Activated naive CD4-positive, alpha-beta T cell treated with anti-CD3 and anti-CD28 coated beads, Interleukin-2, amount 10 ng/mL, durations not matched to agents 5 hours and 36 hours (primary cell): ENCODE measurements around the gene NDUFB8. TPM values are rescaled to one million over a fixed set of nuclear protein-coding genes. Genes with fewer than 3 reads are reported as not detected.

Experiments
- total RNA-seq, 2 experiments: library from RNA; stranded (reverse); gene quantifications; one replicate each; pipeline ENCODE4 v1.2.3, GENCODE V29; 2021

The NDUFB8 gene
- 100 to 1,000 TPM; 254 to 263 TPM for total RNA-seq

DNA sequence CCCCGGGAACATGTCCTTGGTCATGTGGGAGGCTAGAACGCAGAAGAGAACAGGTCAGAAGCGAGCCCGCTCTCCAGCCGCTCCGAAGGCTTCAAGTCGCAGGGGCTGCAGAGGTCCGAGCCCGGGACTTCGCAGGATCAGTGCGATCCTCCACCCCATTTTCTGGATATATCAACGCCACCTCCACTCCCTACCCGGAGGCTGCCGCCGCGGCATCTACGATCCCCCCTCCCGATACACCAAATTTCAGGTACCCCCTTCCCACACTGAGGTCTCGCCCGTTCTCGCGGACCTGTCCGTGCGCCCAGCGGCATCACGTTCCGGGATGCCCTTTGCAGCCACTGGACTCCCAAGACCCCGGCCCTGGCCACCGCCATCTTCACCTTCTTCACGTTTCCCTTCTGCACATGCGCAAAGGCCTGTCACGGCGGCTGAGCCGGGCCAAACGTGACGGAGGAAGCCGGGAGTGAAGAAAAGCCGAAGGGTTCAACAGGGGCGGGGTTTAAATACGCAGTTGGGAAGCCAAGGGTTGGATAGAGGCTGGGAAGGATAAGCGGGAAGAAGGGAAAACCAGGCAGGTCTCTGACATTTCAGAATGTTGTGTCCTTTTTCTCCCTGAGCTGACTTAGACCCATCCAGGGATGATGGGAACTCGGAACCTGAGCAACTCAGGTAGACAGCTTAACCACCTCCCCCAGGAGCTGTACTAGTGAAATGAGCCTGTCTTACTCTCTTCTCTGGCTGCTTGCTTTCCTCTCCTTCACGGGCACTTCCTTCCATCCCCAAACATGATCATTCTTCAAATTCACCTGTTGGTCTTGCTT is at the start of gene NDUFB8:
NDUFB8 (minus strand) TSS at position 397 of the 824 bp plus-strand sequence; CDS start at position 377, 20 bp downstream.

GRCh38 chr10:100535715-100536353 is 6.2 kb upstream of the NDUFB8 start, which contains the start of gene HIF1AN:
Gene HIF1AN (plus strand): TSS chr10:100535943. CDS start chr10:100535959, 16 bp downstream.

DNA sequence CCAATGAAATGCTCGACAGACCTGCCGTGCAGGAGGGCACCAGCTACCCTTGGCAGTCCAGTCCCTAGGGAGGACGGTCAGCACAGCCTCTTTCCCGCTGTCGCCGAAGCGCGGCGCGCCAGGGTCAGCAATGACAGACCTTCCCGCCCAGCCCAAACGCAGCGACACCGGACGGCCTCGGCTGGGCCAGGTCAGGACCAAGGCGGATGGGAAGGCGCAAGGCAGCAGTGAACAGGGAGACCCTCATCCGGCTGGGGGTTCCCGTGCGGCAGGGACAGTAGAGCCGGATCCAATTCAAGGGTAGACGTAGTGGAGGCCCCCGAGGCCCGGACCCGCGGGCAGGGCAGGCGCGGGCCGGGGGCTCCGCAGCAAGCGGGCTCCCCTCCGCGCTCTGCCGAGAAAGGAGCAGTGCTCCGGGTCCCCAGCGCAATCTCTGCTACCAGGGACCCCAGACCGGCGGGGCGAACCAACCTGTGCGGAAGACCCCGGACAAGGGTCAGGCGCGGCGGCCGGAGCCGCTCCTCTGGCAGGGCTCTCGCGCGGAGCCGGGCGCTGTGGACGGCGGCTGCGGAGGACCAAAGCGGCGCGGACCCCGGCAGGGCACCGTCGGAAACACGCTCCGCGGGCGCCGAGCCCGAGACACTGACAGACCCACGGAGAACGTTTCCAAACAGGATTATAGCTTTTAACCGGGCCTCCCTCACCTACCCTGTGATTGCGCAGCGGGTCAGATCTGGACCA is 10.2 kb downstream of the NDUFB8 start, which contains the start of gene SEC31B:
SEC31B (minus strand) TSS at position 551 of the 741 bp plus-strand sequence. CDS start 2,909 bp downstream, outside the sequence.

Other genes with a start within 250 kb of the NDUFB8 start
- 10 to 100 TPM; 41.2 to 45.0 TPM for gene BLOC1S2, start 243.2 kb downstream of the NDUFB8 start, total RNA-seq
- under 1 TPM in 1 of 2 experiments, not detected in 1; 0.23 TPM for gene PKD2L1, start 199.6 kb downstream of the NDUFB8 start, total RNA-seq
- gene SCD, start 182.6 kb downstream of the NDUFB8 start, total RNA-seq: 100 to 1,000 TPM; 245 to 247 TPM
- gene WNT8B, start 66.9 kb downstream of the NDUFB8 start, total RNA-seq: under 1 TPM; 0.24 to 0.38 TPM
- gene SEC31B, start 10.0 kb downstream of the NDUFB8 start, total RNA-seq: 100 to 1,000 TPM; 272 to 296 TPM
- gene HIF1AN, start 6.1 kb upstream of the NDUFB8 start, total RNA-seq: 10 to 100 TPM; 48.6 to 50.3 TPM
- not detected for gene PAX2, start 215.7 kb upstream of the NDUFB8 start, total RNA-seq